CD14-positive monocyte (primary cell): ENCODE measurements around the gene SCAP. TPM values are rescaled to one million over a fixed set of nuclear protein-coding genes. Genes with fewer than 3 reads are reported as not detected.

Experiments used
- DNase-seq, 3 donors: peaks; one replicate each; pipeline ENCODE4 v3.0.0-alpha.2; 2011 to 2022
- H2AFZ ChIP-seq: 2 replicates; pipeline ENCODE4 v1.6.0; 2012; ENCODE audit warnings: mild to moderate bottlenecking, low read depth, low read length, inconsistent platforms; ENCODE audit not compliant: insufficient read depth, poor library complexity, severe bottlenecking
- H3K27ac ChIP-seq, 2 donors: 1 replicate in 1 of 2; 2 replicates in 1 of 2; pipeline ENCODE4 v1.5.1; 2012 to 2013; ENCODE audit warnings: low read length in 2 of 2, control low read depth in 1 of 2, inconsistent platforms in 1 of 2, low read depth in 1 of 2, mild to moderate bottlenecking in 1 of 2
- H3K27me3 ChIP-seq, 2 donors: one replicate each; pipeline versions ENCODE4 v1.6.0 to v1.6.1; 2011 to 2013; ENCODE audit warnings: low read length in 2 of 2; ENCODE audit not compliant: control insufficient read depth in 2 of 2, insufficient read depth in 2 of 2
- H3K36me3 ChIP-seq, 2 donors: replicated peaks in 1 of 2; 1 replicate in 1 of 2; 2 replicates in 1 of 2; pipeline versions ENCODE4 v1.5.1 to v1.6.1; 2012 to 2013; ENCODE audit warnings: low read length in 2 of 2, control low read depth in 1 of 2, inconsistent platforms in 1 of 2, mild to moderate bottlenecking in 1 of 2; ENCODE audit not compliant: insufficient read depth in 2 of 2, control insufficient read depth in 1 of 2
- H3K4me1 ChIP-seq, 2 donors: 1 replicate in 1 of 2; 2 replicates in 1 of 2; pipeline versions ENCODE4 v1.5.1 to v1.6.1; 2012 to 2013; ENCODE audit warnings: low read length in 2 of 2, control low read depth in 1 of 2, inconsistent platforms in 1 of 2, mild to moderate bottlenecking in 1 of 2, moderate library complexity in 1 of 2; ENCODE audit not compliant: insufficient read depth in 2 of 2, control insufficient read depth in 1 of 2
- H3K4me2 ChIP-seq: replicated peaks from 2 replicates; pipeline ENCODE3; 2012; ENCODE audit warnings: low read length, moderate library complexity, mild to moderate bottlenecking; ENCODE audit not compliant: poor library complexity, severe bottlenecking; ENCODE audit errors: extremely low read depth
- H3K4me3 ChIP-seq, 3 experiments: fragments of 200-600 bp in 1 of 3; sonication (generic) in 1 of 3; replicated peaks in 1 of 3; 1 replicate in 2 of 3; 2 replicates in 1 of 3; pipeline ENCODE4 v1.5.1; 2011 to 2013; ENCODE audit warnings: low read length in 3 of 3, mild to moderate bottlenecking in 3 of 3, control low read depth in 2 of 3, low read depth in 2 of 3, inconsistent platforms in 1 of 3, moderate library complexity in 1 of 3
- H3K79me2 ChIP-seq: 2 replicates; pipeline ENCODE4 v1.6.0; 2012; ENCODE audit warnings: mild to moderate bottlenecking, control low read depth, inconsistent platforms, low read length, moderate library complexity; ENCODE audit not compliant: insufficient read depth
- H3K9ac ChIP-seq: 2 replicates; pipeline ENCODE4 v1.6.0; 2017; ENCODE audit warnings: low read length, mild to moderate bottlenecking; ENCODE audit not compliant: insufficient read depth, poor library complexity, severe bottlenecking
- H3K9me3 ChIP-seq, 2 donors: replicated peaks in 1 of 2; 1 replicate in 1 of 2; 2 replicates in 1 of 2; pipeline versions ENCODE4 v1.5.1 to v1.6.1; 2012 to 2013; ENCODE audit warnings: low read length in 2 of 2, control low read depth in 1 of 2; ENCODE audit not compliant: control insufficient read depth in 1 of 2, insufficient read depth in 1 of 2
- H4K20me1 ChIP-seq: 2 replicates; pipeline ENCODE4 v1.6.0; 2012; ENCODE audit warnings: mild to moderate bottlenecking, low read length, control low read depth, moderate library complexity; ENCODE audit not compliant: insufficient read depth
- H3K27ac Mint-ChIP-seq, 7 donors: one replicate each; pipeline ENCODE4 v1.8.0; 2020; ENCODE audit warnings: mild to moderate bottlenecking in 7 of 7, mixed read lengths in 7 of 7, moderate library complexity in 6 of 7, inconsistent platforms in 2 of 7
- H3K27me3 Mint-ChIP-seq, 3 donors: one replicate each; pipeline ENCODE4 v1.8.0; 2021 to 2022; ENCODE audit warnings: low read depth in 3 of 3, mild to moderate bottlenecking in 3 of 3, mixed read lengths in 3 of 3, moderate library complexity in 3 of 3, inconsistent platforms in 1 of 3
- H3K36me3 Mint-ChIP-seq, 2 donors: one replicate each; pipeline ENCODE4 v1.8.0; 2020; ENCODE audit warnings: mixed read lengths in 2 of 2, inconsistent platforms in 1 of 2, mild to moderate bottlenecking in 1 of 2
- H3K4me1 Mint-ChIP-seq: one replicate; pipeline ENCODE4 v1.8.0; 2020; ENCODE audit warnings: mild to moderate bottlenecking, mixed read lengths
- H3K4me3 Mint-ChIP-seq, 2 donors: one replicate each; pipeline ENCODE4 v1.8.0; 2020; ENCODE audit warnings: mild to moderate bottlenecking in 2 of 2, mixed read lengths in 2 of 2, moderate library complexity in 1 of 2
- H3K9me3 Mint-ChIP-seq, 7 donors: one replicate each; pipeline ENCODE4 v1.8.0; 2020 to 2022; ENCODE audit warnings: mixed read lengths in 7 of 7, mild to moderate bottlenecking in 6 of 7, moderate library complexity in 6 of 7, inconsistent platforms in 2 of 7
- WGBS: methylation state at CpG from one replicate; pipeline ENCODE4 v1.1.5; 2013; ENCODE audit warnings: missing lambda C conversion rate; ENCODE audit not compliant: insufficient coverage; 5-methylcytosine and 5-hydroxymethylcytosine counted together
- intact Hi-C, 2 donors: fragments of 100-400 bp; cut with micrococcal nuclease; formaldehyde crosslinking; loops; one replicate each; pipeline versions ENCODE4 v1.15.0 to v1.15.1; 2023
- polyA plus RNA-seq, 3 donors: library from polyadenylated mRNA; depleted of rRNA in 1 of 3; unstranded in 2 of 3; stranded (reverse) in 1 of 3; fragments of 300-500 nt in 2 of 3; fragments of >200 nt in 1 of 3; fragmentation: Illumina TruSeq in 2 of 3; gene quantifications; 1 replicate in 2 of 3; 2 replicates in 1 of 3; pipeline ENCODE4 v1.2.3, GENCODE V29; 2012 to 2021
- TF ChIP-seq, protein P1 (sequence below): fragments of 200-600 bp; IDR thresholded peaks from one replicate; pipeline ENCODE4 v1.8.0; 2022; ENCODE audit warnings: antibody characterized with exemption, mild to moderate bottlenecking

The SCAP gene
- polyA plus RNA-seq, 3 donors, result 26.3 to 27.8 (median 27.7) TPM

DNA sequence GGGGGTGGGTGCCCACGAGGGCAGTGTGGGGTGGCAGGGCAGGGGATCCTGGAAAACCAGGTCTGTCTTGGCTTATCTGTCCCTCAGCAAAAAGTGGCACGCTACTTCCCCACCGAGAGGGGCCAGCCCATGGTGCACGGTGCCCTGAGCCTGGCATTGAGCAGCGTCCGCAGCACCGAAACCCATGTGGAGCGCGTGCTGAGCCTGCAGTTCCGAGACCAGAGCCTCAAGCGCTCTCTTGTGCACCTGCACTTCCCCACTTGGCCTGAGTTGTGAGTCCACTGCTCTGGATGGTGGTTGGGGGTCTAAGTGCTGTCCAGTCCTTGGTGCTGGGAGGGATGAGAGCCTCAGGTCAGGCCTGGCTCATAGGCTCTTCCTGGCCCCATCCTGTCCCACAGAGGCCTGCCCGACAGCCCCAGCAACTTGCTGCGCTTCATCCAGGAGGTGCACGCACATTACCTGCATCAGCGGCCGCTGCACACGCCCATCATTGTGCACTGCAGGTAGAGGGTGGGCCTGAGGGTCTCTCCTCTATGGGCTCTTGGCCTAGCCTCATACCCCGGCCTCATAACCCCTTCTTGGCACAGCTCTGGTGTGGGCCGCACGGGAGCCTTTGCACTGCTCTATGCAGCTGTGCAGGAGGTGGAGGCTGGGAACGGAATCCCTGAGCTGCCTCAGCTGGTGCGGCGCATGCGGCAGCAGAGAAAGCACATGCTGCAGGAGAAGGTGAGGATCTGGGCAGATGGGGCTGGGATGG, 63.9 kb downstream of the SCAP start:
- Histone ChIP-seq H4K20me1 (peaks cover 39% of the 10 kb centered on the region), H3K9ac (no peak overlapping the region), H2AFZ (no peak overlapping the region), H3K4me2 (no peak overlapping the region), H3K27ac (no peak overlapping the region), H3K36me3 (peaks cover 88 to 97% of the 10 kb centered on the region in 2 donors), H3K27me3 (no peaks in the 10 kb centered on the region), H3K4me1 (no peaks in the 10 kb centered on the region), H3K4me3 (no peak overlapping the region), H3K9me3 (no peaks in the 10 kb centered on the region), H3K79me2 (no peaks in the 10 kb centered on the region)
- intact Hi-C loops, result no loop called here
- peaks cover 75 to 93% of the 10 kb centered on the region in 2 donors for H3K36me3 Mint-ChIP-seq
- peak overlapping the region in 1 of 7 donors; percentile 61 for H3K27ac Mint-ChIP-seq
- DNase-seq, result no peak
- H3K9me3 Mint-ChIP-seq, result peaks cover 0 to under 1% (median 0%) of the 10 kb centered on the region in 7 donors
- peaks cover 0 to 1% (median 0%) of the 10 kb centered on the region in 3 donors for H3K27me3 Mint-ChIP-seq
- 92% methylated on average over 24 of the region's 24 CpGs for WGBS
- TF ChIP-seq, protein P1, sequence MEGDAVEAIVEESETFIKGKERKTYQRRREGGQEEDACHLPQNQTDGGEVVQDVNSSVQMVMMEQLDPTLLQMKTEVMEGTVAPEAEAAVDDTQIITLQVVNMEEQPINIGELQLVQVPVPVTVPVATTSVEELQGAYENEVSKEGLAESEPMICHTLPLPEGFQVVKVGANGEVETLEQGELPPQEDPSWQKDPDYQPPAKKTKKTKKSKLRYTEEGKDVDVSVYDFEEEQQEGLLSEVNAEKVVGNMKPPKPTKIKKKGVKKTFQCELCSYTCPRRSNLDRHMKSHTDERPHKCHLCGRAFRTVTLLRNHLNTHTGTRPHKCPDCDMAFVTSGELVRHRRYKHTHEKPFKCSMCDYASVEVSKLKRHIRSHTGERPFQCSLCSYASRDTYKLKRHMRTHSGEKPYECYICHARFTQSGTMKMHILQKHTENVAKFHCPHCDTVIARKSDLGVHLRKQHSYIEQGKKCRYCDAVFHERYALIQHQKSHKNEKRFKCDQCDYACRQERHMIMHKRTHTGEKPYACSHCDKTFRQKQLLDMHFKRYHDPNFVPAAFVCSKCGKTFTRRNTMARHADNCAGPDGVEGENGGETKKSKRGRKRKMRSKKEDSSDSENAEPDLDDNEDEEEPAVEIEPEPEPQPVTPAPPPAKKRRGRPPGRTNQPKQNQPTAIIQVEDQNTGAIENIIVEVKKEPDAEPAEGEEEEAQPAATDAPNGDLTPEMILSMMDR, result no peak
- peaks cover under 1% of the 10 kb centered on the region for H3K4me1 Mint-ChIP-seq
- H3K4me3 Mint-ChIP-seq, result no peak overlapping the region

DNA sequence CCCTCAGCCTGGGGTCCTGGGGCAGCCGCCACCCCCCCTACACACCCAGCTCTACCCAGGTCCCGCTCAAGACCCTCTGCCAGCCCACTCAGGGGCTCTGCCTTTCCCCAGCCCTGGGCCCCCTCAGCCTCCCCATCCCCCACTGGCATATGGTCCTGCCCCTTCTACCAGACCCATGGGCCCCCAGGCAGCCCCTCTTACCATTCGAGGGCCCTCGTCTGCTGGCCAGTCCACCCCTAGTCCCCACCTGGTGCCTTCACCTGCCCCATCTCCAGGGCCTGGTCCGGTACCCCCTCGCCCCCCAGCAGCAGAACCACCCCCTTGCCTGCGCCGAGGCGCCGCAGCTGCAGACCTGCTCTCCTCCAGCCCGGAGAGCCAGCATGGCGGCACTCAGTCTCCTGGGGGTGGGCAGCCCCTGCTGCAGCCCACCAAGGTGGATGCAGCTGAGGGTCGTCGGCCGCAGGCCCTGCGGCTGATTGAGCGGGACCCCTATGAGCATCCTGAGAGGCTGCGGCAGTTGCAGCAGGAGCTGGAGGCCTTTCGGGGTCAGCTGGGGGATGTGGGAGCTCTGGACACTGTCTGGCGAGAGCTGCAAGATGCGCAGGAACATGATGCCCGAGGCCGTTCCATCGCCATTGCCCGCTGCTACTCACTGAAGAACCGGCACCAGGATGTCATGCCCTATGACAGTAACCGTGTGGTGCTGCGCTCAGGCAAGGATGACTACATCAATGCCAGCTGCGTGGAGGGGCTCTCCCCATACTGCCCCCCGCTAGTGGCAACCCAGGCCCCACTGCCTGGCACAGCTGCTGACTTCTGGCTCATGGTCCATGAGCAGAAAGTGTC, 64.7 kb downstream of the SCAP start:
- Histone ChIP-seq H4K20me1 (peaks cover 46% of the 10 kb centered on the region), H3K27ac (no peak overlapping the region), H3K9me3 (no peaks in the 10 kb centered on the region), H3K4me3 (no peak overlapping the region), H3K27me3 (no peaks in the 10 kb centered on the region), H2AFZ (no peak overlapping the region), H3K9ac (no peak overlapping the region), H3K79me2 (no peaks in the 10 kb centered on the region), H3K4me2 (no peak overlapping the region), H3K4me1 (peaks cover 7 to 8% of the 10 kb centered on the region in 2 donors), H3K36me3 (peaks cover 95 to 97% of the 10 kb centered on the region in 2 donors)
- WGBS, result 96% methylated on average over 28 of the region's 30 CpGs
- DNase-seq, result no peak
- Mint-ChIP-seq H3K27me3 (peaks cover 0 to 1% (median 0%) of the 10 kb centered on the region in 3 donors), H3K4me1 (peaks cover 9% of the 10 kb centered on the region), H3K36me3 (peaks cover 72 to 99% of the 10 kb centered on the region in 2 donors), H3K9me3 (peaks cover 0 to 3% (median 0%) of the 10 kb centered on the region in 7 donors), H3K27ac (no peak overlapping the region), H3K4me3 (no peak overlapping the region)
- TF ChIP-seq, protein P1, result no peak
- intact Hi-C loops, result no loop called here
